CD8-positive, alpha-beta memory T cell (primary cell): Measurements from ENCODE around the gene DCC. TPM values are rescaled to one million over a fixed set of nuclear protein-coding genes. Genes with fewer than 3 reads are reported as not detected.

Source experiments
- CTCF ChIA-PET: fragments of 350-600 bp; sonication (Branson Sonifier 250); formaldehyde crosslinking; loops from one replicate; lab custom pipeline; 2021; ENCODE audit warnings: antibody characterized with exemption; lab: Charles Lee
- POLR2A ChIA-PET: fragments of 350-600 bp; sonication (Branson Sonifier 250); formaldehyde crosslinking; loops from one replicate; lab custom pipeline; 2021; ENCODE audit warnings: antibody characterized with exemption; lab: Charles Lee
- DNase-seq, 5 donors: peaks; one replicate each; pipeline versions ENCODE4 v3.0.0 to v3.0.0-alpha.2; 2020 to 2022; ENCODE audit warnings: mixed read lengths in 1 of 5
- H3K27ac ChIP-seq: one replicate; pipeline ENCODE4 v1.7.0; 2013; ENCODE audit warnings: low read depth, mild to moderate bottlenecking, low read length, moderate library complexity
- H3K27me3 ChIP-seq: 2 replicates; pipeline ENCODE4 v1.7.0; 2013; ENCODE audit warnings: low read length, mild to moderate bottlenecking; ENCODE audit not compliant: insufficient read depth, poor library complexity, severe bottlenecking
- H3K36me3 ChIP-seq: 2 replicates; pipeline ENCODE4 v1.7.0; 2013; ENCODE audit warnings: mild to moderate bottlenecking, low read length, moderate library complexity; ENCODE audit not compliant: insufficient read depth
- H3K4me1 ChIP-seq: 2 replicates; pipeline ENCODE4 v1.7.0; 2013; ENCODE audit warnings: mild to moderate bottlenecking, low read length, moderate library complexity; ENCODE audit not compliant: insufficient read depth
- H3K4me3 ChIP-seq: 2 replicates; pipeline ENCODE4 v1.7.0; 2013; ENCODE audit warnings: mild to moderate bottlenecking, low read length
- H3K9me3 ChIP-seq: 2 replicates; pipeline ENCODE4 v1.7.0; 2013; ENCODE audit warnings: mild to moderate bottlenecking, low read length
- H3K27ac Mint-ChIP-seq, 8 donors: one replicate each; pipeline ENCODE4 v1.8.0; 2020 to 2021; ENCODE audit warnings: mixed read lengths in 8 of 8, mild to moderate bottlenecking in 6 of 8, inconsistent platforms in 3 of 8, moderate library complexity in 3 of 8
- H3K27me3 Mint-ChIP-seq, 2 donors: one replicate each; pipeline ENCODE4 v1.8.0; 2020 to 2021; ENCODE audit warnings: mixed read lengths in 2 of 2, mild to moderate bottlenecking in 1 of 2, moderate library complexity in 1 of 2
- H3K36me3 Mint-ChIP-seq, 3 donors: one replicate each; pipeline ENCODE4 v1.8.0; 2020 to 2021; ENCODE audit warnings: mixed read lengths in 3 of 3, inconsistent platforms in 1 of 3, mild to moderate bottlenecking in 1 of 3
- H3K4me1 Mint-ChIP-seq, 3 donors: one replicate each; pipeline ENCODE4 v1.8.0; 2020 to 2021; ENCODE audit warnings: mixed read lengths in 3 of 3, inconsistent platforms in 1 of 3, mild to moderate bottlenecking in 1 of 3
- H3K4me3 Mint-ChIP-seq, 7 donors: one replicate each; pipeline ENCODE4 v1.8.0; 2020 to 2021; ENCODE audit warnings: mixed read lengths in 7 of 7, mild to moderate bottlenecking in 6 of 7, moderate library complexity in 4 of 7, inconsistent platforms in 2 of 7
- H3K9me3 Mint-ChIP-seq, 5 donors: one replicate each; pipeline ENCODE4 v1.8.0; 2020 to 2022; ENCODE audit warnings: mixed read lengths in 5 of 5, mild to moderate bottlenecking in 3 of 5, moderate library complexity in 2 of 5, inconsistent platforms in 1 of 5
- polyA plus RNA-seq: library from polyadenylated mRNA; unstranded; fragments of 300-500 nt; fragmentation: Illumina TruSeq; gene quantifications from one replicate; pipeline ENCODE4 v1.2.3, GENCODE V29; 2021
- total RNA-seq, 2 experiments: library from RNA; stranded (reverse); gene quantifications; one replicate each; pipeline ENCODE4 v1.2.3, GENCODE V29; 2021

The DCC gene
- total and polyA plus RNA-seq, 3 experiments from 2014 or later: not detected

DNA sequence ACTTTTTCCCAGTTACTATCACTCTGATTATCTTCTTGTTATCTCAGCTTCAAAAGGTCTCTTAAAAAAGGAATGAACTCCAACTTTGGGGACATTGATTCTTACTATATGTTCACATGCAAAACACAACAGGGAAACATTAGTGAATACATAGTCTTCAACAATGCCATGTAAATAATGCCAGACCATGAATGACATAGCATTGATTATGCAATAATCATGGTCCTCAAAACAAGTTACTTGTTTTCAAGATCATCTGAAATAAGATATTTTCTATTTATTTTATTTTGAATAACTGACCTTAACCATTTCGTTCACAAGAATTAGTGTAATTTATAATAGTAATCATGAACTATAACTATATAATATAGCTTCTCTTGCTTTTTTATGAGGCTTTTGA is 982.2 kb downstream of the DCC start:
- H3K27ac Mint-ChIP-seq: no peak overlapping the region
- ChIA-PET CTCF (no interaction called here), POLR2A (no interaction called here)
- H3K9me3 Mint-ChIP-seq: peaks cover 9 to 17% (median 14%) of the 10 kb centered on the region in 5 donors
- Histone ChIP-seq H3K27me3 (no peaks in the 10 kb centered on the region), H3K4me1 (no peaks in the 10 kb centered on the region), H3K27ac (no peak overlapping the region), H3K9me3 (no peaks in the 10 kb centered on the region), H3K4me3 (no peak overlapping the region), H3K36me3 (no peaks in the 10 kb centered on the region)
- no peak for DNase-seq
- no peaks in the 10 kb centered on the region for H3K27me3 Mint-ChIP-seq
- no peaks in the 10 kb centered on the region for H3K4me1 Mint-ChIP-seq
- no peaks in the 10 kb centered on the region for H3K36me3 Mint-ChIP-seq
- no peak overlapping the region for H3K4me3 Mint-ChIP-seq

DNA sequence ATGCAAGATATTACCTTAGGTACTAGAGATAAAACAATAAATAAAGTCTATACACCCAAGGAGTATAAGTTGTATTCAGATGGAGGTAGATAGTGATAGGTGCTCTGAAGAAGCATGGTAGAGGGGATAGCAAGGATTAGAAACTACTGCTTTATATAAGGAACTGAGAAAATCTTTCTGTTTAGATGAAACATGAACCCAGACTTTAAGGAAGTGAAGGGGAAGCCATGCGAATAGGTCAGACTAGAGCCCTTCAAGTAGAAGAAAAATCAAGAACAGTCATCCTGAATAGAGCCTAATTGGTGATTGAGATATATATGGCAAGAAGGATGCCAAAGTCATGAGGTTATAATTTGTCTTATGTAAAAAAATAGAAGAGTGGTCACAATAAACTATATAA is 984.4 kb downstream of the DCC start:
- DNase-seq: no peak
- Mint-ChIP-seq H3K27me3 (no peaks in the 10 kb centered on the region), H3K4me1 (no peaks in the 10 kb centered on the region), H3K27ac (no peak overlapping the region), H3K4me3 (no peak overlapping the region), H3K9me3 (peaks cover 1 to 10% (median 6%) of the 10 kb centered on the region in 5 donors), H3K36me3 (no peaks in the 10 kb centered on the region)
- H3K9me3 ChIP-seq: no peaks in the 10 kb centered on the region
- POLR2A ChIA-PET: no interaction called here
- H3K27me3 ChIP-seq: no peaks in the 10 kb centered on the region
- no peaks in the 10 kb centered on the region for H3K4me1 ChIP-seq
- no peak overlapping the region for H3K27ac ChIP-seq
- H3K4me3 ChIP-seq: no peak overlapping the region
- CTCF ChIA-PET: no interaction called here
- no peaks in the 10 kb centered on the region for H3K36me3 ChIP-seq

DNA sequence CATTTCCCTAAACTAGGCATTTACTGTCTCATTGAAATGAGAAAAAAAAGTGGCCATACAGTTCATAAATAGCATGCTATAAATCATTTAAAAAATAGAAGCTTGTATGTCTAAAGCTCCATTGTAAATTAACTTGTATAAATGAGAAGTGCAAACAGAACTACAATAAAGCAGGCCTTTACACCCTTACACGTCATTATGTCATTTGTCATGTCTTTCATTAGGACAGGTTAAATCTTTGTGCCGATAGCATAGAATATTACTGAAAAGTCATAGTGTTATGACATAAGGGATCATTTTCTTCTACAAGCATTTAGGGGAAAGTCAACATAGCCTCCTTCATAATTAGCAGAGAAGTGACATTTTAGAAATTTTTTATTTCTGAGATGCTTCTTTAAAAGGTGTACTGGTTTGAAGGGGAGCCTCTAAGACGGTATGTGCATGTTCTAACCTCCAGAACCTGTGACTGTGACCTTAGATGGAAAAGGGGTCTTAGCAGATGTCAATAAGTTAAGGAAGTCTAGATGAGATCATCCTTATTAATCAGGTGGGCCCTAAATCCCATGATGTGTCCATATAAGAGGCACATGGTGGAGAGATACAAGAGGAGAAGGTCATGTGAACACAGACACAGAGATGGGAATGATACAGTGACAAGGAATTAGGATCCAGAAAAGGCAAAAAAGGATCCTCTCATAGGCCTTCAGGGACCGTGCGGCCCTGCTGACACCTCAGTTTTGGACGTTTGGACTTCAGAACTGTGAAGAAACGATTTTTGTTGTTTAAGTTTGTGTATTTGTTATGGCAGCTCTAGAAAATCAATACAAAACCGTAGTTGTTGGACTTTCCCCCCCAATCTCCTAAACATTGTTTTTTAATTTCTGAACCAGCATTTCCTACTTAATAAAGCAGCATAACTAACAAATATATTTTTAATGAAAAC is 1020.8 kb downstream of the DCC start:
- no peaks in the 10 kb centered on the region for H3K4me1 Mint-ChIP-seq
- peaks cover 0 to 31% (median 8%) of the 10 kb centered on the region in 5 donors for H3K9me3 Mint-ChIP-seq
- no peaks in the 10 kb centered on the region for H3K27me3 ChIP-seq
- peaks cover 0 to 2% of the 10 kb centered on the region in 2 donors for H3K27me3 Mint-ChIP-seq
- H3K27ac Mint-ChIP-seq: no peak overlapping the region
- no peaks in the 10 kb centered on the region for H3K36me3 ChIP-seq
- no peaks in the 10 kb centered on the region for H3K4me1 ChIP-seq
- H3K9me3 ChIP-seq: no peaks in the 10 kb centered on the region
- H3K4me3 ChIP-seq: no peak overlapping the region
- ChIA-PET POLR2A (no interaction called here), CTCF (no interaction called here)
- H3K4me3 Mint-ChIP-seq: no peak overlapping the region
- no peak for DNase-seq
- H3K27ac ChIP-seq: no peak overlapping the region
- H3K36me3 Mint-ChIP-seq: no peaks in the 10 kb centered on the region

DNA sequence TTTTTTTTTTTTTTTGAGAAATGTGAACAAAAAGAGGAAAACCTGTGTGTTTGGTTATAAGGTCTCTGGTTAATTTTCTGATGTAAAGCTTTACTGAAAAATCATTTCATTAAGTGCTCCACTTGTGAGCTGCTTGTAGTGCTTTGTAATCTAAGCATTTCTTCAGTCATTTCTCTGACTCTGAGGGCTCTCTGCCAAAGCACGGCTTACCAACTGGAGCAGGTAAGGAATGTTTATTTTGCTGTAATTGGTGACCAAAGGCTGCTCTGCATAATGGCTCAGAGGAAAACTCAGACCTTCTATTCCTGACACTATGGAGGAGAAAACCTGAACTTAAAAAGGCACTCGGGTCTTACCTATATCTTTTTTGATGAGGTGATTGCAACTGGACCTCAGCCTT is 1035.6 kb downstream of the DCC start:
- H3K27ac ChIP-seq: no peak overlapping the region
- H3K27me3 ChIP-seq: no peaks in the 10 kb centered on the region
- ChIA-PET CTCF (no interaction called here), POLR2A (no interaction called here)
- DNase-seq: no peak
- H3K9me3 ChIP-seq: no peaks in the 10 kb centered on the region
- Mint-ChIP-seq H3K4me1 (no peaks in the 10 kb centered on the region), H3K36me3 (no peaks in the 10 kb centered on the region), H3K9me3 (peaks cover 0 to 10% (median 3%) of the 10 kb centered on the region in 5 donors), H3K4me3 (no peak overlapping the region), H3K27ac (no peak overlapping the region), H3K27me3 (no peaks in the 10 kb centered on the region)
- no peak overlapping the region for H3K4me3 ChIP-seq
- H3K4me1 ChIP-seq: no peaks in the 10 kb centered on the region
- no peaks in the 10 kb centered on the region for H3K36me3 ChIP-seq

DNA sequence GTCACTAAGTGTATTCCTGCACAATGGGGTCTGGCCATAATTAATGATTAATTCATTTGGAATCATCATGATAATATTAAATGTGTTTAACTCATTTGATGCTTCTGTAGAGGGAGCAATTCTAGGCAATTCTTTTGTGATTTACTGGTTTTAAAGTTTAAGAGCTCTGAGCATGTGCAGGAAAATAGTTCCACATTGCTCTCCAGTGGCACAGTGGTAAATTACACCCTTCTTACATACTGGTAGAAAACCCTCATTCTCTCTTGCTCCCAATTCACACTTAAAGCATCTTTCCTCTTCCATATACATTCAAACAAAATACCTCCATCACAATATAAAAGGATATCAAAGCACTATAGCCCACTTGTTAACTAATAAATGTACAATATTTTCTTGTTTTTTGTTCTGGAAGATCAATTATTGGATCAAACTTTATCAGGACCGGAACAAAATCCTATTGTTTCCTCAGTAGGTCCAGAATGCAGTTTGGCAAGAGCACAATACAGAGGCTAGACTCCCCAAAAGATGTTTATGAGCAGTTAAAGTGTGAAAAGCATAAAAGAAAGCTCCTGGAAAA is 1040.2 kb downstream of the DCC start:
- no peaks in the 10 kb centered on the region for H3K27me3 Mint-ChIP-seq
- no peak overlapping the region for H3K27ac ChIP-seq

DNA sequence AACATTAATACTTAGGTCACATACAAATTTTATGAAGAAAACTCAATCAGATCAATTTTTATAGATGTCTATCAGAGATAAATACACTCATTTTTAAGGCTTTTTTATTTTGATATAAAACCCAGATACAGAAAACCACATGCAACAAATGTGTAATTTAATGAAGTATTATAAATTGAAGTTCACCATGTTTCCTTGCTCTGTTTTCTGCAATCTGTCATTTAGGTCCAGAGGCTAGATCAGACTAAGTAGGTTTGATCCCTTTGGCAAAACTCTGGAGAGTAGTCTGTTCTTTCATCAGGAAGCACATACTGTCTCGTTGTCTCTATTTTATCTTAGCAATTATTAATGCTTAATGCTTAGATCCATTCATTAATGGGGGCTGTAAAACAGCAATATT is 1042.9 kb downstream of the DCC start:
- H3K4me3 ChIP-seq: no peak overlapping the region
- DNase-seq: no peak
- H3K9me3 ChIP-seq: no peaks in the 10 kb centered on the region
- H3K27ac Mint-ChIP-seq: no peak overlapping the region
- no peaks in the 10 kb centered on the region for H3K27me3 Mint-ChIP-seq
- POLR2A ChIA-PET: no interaction called here
- H3K36me3 ChIP-seq: no peaks in the 10 kb centered on the region
- H3K36me3 Mint-ChIP-seq: no peaks in the 10 kb centered on the region
- no peaks in the 10 kb centered on the region for H3K27me3 ChIP-seq
- H3K4me1 Mint-ChIP-seq: no peaks in the 10 kb centered on the region
- H3K27ac ChIP-seq: no peak overlapping the region
- H3K4me1 ChIP-seq: no peaks in the 10 kb centered on the region
- CTCF ChIA-PET: no interaction called here
- peaks cover 0 to 6% (median 3%) of the 10 kb centered on the region in 5 donors for H3K9me3 Mint-ChIP-seq
- no peak overlapping the region for H3K4me3 Mint-ChIP-seq

More for the DNA sequence above, 1040.2 kb downstream of the DCC start:
- CTCF ChIA-PET: no interaction called here
- DNase-seq: no peak
- POLR2A ChIA-PET: no interaction called here
- H3K4me1 Mint-ChIP-seq: no peaks in the 10 kb centered on the region
- Histone ChIP-seq H3K27me3 (no peaks in the 10 kb centered on the region), H3K9me3 (no peaks in the 10 kb centered on the region), H3K4me3 (no peak overlapping the region), H3K36me3 (no peaks in the 10 kb centered on the region), H3K4me1 (no peaks in the 10 kb centered on the region)
- H3K27ac Mint-ChIP-seq: no peak overlapping the region
- H3K4me3 Mint-ChIP-seq: no peak overlapping the region
- no peaks in the 10 kb centered on the region for H3K36me3 Mint-ChIP-seq
- peaks cover 0 to 3% (median under 1%) of the 10 kb centered on the region in 5 donors for H3K9me3 Mint-ChIP-seq

DNA sequence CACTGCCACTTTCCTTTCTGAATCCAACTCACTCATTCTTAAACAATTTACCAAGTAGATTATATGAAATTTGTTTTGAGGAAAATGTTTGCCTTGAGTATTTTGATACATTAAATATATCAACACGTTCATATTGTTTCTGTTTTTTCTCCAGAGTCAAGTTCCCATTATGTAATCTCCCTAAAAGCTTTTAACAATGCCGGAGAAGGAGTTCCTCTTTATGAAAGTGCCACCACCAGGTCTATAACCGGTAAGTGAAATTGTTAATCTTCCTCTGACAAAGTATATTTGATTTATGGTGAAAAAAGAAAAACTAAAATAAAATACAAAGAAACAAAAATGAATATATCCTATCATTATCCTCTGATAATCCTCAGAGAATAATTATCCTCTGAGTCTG is 1045.9 kb downstream of the DCC start:
- ChIA-PET CTCF (no interaction called here), POLR2A (no interaction called here)
- no peaks in the 10 kb centered on the region for H3K36me3 Mint-ChIP-seq

DNA sequence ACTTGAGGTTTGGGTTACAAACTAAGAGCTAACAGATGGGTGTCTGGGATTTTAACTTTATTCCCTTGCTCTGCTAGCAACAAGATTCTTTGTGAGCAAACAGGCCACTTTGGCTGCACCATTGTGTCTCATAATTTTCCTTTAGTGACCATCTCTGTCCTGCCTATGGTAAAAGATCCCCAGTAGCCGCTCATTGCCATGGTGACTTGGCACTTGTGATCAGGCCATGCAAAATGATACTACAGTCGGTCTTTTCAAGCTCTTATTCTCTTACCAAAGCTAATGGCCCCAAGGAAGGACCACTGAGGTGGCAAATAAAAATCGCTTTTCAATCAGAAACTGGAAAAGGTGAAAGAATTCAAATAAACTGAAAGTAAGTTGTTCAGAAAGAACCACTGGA is 1047.6 kb downstream of the DCC start:
- no peak overlapping the region for H3K4me3 Mint-ChIP-seq
- DNase-seq: no peak
- no peaks in the 10 kb centered on the region for H3K4me1 ChIP-seq
- ChIA-PET CTCF (no interaction called here), POLR2A (no interaction called here)
- no peaks in the 10 kb centered on the region for H3K9me3 ChIP-seq
- peaks cover 0 to 18% (median 4%) of the 10 kb centered on the region in 5 donors for H3K9me3 Mint-ChIP-seq
- H3K4me1 Mint-ChIP-seq: no peaks in the 10 kb centered on the region
- H3K36me3 ChIP-seq: no peaks in the 10 kb centered on the region
- no peaks in the 10 kb centered on the region for H3K36me3 Mint-ChIP-seq
- H3K27ac Mint-ChIP-seq: no peak overlapping the region
- H3K27ac ChIP-seq: no peak overlapping the region
- H3K27me3 ChIP-seq: no peaks in the 10 kb centered on the region
- no peaks in the 10 kb centered on the region for H3K27me3 Mint-ChIP-seq
- no peak overlapping the region for H3K4me3 ChIP-seq

More for the DNA sequence above, 1045.9 kb downstream of the DCC start:
- Mint-ChIP-seq H3K27ac (no peak overlapping the region), H3K4me3 (no peak overlapping the region), H3K4me1 (no peaks in the 10 kb centered on the region), H3K9me3 (peaks cover under 1 to 11% (median 4%) of the 10 kb centered on the region in 5 donors), H3K27me3 (no peaks in the 10 kb centered on the region)
- Histone ChIP-seq H3K9me3 (no peaks in the 10 kb centered on the region), H3K27me3 (no peaks in the 10 kb centered on the region), H3K27ac (no peak overlapping the region), H3K4me1 (no peaks in the 10 kb centered on the region), H3K36me3 (no peaks in the 10 kb centered on the region), H3K4me3 (no peak overlapping the region)
- DNase-seq: no peak
